ENCODE results near the gene ADNP.
"Not testable (repeated sequence)": the region's sequence is repeated elsewhere in the genome, so short reads cannot be mapped to it uniquely, and the experiment has no call there.

ADNP gene

DNA sequence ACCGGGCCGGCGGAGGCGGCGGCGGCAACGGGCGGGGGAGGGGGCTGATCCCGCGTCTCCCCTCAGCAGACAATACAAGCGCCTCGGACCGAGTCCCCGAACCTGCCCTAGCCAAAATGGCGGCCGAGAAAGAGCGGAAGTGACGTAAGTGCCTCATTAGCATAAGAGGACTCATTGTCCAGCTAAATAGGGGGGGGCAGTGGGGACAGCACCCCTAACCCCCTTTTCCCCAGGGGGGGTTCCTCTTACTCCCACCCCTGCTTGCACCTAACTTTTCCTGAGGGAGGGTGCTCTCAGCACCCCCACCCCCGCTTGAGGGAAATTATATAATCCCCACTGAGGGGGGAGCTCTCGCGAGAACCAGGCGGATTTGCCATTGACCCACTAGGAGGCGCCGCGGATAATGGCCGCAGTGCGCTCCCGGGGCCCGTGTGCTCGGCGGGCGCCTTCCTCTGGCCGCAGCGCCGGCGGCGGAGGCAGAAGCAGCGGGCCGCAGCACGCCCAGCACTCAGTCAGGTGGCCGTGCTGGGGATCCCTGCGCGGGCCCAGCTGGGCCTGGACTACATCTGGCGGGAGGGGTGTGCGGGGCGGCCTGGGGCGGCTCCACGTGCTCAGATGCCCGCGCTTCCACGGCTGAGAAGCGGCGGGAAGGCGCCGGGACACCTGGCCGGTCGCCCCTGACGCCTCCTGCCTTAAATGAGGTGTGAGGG, at the start of gene ADNP:
Gene ADNP (minus strand): TSS at position 132 of the 710 bp plus-strand sequence. CDS start 27,441 bp downstream, outside the sequence.
- DNase-seq (ENCODE audit: low read depth in 2 of 2), result peak; percentile 74 to 80

DNA sequence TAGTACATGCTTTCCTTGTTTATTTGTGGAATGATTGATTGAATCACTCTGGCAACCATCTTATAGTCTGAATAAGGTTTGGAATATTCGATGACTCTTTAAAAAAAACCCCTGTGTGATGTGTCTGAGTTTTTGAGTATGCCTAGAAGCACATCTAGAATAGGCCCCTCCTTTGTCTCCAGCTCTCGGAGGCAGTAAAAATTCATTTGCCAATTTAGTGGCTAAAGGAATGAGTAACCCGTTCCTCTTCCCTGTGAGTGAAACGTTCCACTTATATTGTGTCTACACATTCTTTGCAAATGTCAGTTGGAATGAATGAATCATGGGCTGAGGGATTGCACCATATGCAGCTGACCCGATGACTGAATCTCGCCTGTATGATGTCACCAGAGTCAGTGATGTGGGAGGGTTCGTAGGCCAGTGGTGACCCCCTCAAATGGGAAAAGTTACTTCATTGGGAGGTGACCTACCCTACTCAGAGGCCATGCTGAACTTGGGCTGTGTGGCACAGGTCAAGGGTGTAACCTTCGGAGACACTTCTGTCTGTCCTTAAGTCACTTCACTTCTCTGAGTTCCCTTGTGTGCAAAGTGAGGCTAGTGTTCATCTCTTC, 48.9 kb upstream of the ADNP start:
- no peak for DNase-seq (ENCODE audit: low read depth in 2 of 2)

DNA sequence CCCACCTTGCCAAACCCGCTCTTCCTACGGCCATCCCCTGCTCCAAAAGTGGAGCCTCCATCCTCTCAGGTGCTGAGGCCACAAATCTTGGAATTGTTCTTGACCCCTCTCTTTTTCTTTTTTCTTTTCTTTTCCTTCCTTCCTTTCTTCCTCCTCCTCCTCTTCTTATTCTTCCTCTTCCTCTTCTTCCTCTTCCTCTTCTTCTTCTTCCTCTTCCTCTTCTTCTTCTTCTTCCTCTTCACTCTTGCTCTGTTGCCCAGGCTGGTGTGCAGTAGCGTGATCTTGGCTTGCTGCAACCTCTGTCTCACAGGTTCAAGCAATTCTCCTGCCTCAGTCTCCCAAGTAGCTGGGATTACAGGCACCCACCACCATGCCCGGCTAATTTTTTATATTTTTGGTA, 47.3 kb upstream of the ADNP start:
- DNase-seq (ENCODE audit: low read depth in 2 of 2), result not testable (repeated sequence)

DNA sequence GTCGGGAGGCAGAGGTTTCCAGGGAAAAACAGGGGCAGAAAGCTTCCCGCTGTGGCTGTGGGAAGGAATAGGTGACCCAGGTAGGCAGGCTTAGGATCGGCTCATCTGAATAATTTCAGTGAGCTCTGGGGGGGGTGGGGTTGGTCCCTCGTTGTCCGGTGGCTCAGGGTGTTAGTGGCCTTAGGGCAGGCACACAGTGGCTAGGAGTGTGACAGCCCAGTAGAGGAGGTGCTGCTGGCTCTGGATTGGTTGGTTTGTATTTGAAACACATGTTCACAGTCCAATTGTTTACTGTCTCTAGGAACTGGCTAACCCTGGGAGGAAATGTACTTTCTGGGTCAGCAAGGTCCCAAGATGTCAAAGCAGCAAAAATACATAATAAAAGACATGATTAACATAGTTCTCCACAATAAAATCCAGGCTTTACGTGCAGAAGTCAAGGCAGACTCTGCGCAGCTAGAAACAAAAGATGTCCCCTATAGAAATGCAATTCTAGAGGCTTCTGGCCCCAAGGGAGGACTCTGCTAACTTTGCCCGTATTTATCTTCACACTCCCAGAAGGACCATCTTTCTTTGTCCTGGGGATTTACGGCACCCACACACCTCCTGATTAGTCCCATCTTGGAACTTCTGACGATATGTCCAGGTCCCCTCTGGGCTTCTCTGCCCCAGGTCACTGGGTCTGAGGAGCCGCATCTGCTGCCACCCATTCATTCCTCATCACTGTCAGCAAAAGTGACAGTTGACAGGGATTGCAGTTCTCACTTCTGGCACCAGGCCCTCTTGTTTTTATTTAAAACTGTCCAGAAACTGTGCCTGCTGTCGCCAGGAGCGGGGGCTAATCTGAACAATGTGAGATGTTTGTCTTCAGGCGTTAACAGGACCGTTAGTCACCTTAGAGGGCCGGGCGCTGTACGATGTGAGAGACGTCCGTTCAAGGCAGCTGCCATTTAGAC, 46.1 kb upstream of the ADNP start:
- DNase-seq (ENCODE audit: low read depth in 2 of 2), result no peak

DNA sequence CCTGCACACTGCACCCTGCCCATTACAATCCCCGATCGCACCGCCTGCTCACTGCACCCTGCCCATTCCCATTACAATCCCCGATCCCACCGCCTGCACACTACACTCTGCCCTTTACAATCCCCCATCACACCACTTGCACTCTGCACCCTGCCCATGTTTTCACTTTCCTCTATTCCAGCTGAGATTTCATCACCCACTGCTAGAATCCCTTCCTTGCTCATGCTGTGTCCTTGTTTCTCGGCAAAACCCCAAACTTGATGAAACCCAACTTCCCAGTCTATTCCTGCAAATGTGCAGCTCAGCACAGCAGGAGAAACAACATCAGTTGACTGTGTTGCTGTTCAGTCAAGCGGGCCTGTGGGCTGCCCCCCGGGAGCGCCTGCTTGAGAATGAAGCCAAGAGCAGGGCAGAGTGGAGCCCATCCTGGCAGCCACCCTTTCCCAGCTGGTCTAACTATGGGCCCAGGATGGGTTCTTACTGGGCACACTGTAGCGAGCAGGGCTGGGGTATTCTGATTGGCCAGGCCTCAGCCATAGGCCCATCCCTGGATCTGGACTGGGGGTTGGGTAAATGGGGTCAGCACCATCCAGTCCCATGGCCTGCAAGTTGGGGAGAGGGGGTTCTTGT, 44.6 kb upstream of the ADNP start:
- no peak for DNase-seq (ENCODE audit: low read depth in 2 of 2)

DNA sequence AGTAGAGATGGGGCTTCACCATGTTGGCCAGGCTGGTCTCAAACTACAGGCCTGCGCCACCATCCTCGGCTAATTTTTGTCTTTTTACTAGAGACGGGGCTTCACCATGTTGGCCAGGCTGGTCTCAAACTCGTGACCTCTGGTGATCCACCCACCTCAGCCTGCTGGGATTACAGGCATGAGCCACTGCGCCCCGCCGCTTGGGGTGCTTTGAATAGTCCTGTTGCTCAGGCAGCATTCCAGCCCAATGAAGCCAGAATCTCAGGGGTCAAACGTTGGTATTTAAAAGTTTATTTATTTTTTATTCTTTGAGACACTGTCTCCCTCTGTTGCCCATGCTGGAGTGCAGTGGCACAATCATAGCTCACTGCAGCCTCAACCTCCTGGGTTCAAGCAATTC, 38.7 kb upstream of the ADNP start:
- DNase-seq (ENCODE audit: low read depth in 2 of 2), result no peak

DNA sequence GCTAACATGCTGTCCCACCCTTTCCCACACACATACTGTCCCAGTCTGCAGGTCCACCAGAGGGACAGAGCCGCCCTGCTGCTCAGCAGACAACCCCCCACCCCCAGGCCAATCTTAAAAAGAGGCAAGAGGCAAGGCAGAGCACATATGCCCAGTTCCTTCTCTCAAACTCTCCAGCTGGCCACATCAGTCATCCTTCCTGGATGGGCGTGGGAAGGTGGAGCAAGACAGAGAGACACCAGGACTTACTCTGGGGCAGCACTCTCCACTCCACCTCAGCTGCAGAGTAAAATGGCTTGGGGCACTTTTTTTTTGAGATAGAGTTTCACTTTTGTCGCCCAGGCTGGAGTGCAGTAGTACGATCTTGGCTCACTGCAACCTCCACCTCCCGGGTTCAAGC, 38.2 kb upstream of the ADNP start:
- DNase-seq (ENCODE audit: low read depth in 2 of 2), result no peak

DNA sequence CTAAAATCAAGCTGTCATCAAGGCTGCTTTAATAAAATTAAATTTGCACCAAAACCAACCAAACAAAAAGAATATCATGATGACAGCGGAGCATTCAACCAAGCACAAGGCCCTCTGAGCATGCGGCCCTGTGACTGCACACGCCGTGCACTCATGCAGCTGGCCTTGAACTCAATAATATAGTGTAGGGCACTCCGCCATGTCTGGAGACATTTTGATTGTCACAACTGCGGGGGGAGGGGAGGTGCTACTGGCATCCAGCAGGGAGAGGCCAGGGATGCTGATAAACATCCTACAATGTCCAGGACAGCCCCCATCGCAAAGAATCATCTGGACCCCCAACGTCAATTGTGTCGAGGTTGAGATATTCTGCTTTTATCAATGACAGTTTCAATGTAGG, 37.1 kb upstream of the ADNP start:
- DNase-seq (ENCODE audit: low read depth in 2 of 2), result no peak

DNA sequence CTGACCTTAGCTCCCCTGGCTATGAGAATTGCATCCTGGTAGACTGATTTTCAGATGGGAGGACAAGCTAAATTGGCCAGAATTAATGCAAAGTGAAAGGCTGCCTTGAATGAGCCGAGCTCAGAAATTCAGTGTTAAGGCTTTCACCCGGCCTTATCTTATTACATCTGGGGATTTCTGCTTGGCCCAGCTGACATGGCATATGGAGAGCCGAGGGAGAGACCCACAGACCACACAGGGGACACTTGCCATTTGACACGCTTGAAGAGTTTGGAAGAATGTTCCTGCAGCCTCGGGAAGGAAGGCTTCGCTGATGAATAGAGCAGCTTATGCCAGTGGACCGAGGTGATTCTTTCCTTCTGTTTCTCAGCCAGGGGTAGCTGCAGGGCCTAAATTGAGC, 36.3 kb upstream of the ADNP start:
- DNase-seq (ENCODE audit: low read depth in 2 of 2), result no peak

DNA sequence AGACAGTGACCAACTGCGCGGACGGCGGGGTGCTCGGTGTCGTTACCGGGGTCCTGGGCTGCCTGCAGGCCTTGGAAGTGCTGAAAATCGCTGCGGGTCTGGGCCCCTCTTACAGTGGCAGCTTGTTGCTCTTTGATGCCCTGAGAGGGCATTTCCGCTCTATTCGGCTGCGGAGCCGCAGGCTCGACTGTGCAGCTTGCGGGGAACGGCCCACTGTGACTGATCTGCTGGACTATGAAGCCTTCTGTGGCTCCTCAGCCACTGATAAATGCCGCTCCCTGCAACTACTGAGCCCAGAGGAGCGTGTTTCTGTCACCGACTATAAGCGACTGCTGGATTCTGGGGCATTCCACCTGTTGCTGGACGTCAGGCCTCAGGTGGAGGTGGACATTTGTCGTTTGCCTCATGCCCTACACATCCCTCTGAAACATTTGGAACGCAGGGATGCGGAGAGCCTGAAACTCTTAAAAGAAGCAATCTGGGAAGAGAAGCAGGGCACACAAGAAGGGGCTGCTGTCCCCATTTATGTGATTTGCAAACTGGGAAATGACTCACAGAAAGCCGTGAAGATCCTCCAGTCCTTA, 28.4 kb upstream of the ADNP start:
- DNase-seq (ENCODE audit: low read depth in 2 of 2), result no peak

DNA sequence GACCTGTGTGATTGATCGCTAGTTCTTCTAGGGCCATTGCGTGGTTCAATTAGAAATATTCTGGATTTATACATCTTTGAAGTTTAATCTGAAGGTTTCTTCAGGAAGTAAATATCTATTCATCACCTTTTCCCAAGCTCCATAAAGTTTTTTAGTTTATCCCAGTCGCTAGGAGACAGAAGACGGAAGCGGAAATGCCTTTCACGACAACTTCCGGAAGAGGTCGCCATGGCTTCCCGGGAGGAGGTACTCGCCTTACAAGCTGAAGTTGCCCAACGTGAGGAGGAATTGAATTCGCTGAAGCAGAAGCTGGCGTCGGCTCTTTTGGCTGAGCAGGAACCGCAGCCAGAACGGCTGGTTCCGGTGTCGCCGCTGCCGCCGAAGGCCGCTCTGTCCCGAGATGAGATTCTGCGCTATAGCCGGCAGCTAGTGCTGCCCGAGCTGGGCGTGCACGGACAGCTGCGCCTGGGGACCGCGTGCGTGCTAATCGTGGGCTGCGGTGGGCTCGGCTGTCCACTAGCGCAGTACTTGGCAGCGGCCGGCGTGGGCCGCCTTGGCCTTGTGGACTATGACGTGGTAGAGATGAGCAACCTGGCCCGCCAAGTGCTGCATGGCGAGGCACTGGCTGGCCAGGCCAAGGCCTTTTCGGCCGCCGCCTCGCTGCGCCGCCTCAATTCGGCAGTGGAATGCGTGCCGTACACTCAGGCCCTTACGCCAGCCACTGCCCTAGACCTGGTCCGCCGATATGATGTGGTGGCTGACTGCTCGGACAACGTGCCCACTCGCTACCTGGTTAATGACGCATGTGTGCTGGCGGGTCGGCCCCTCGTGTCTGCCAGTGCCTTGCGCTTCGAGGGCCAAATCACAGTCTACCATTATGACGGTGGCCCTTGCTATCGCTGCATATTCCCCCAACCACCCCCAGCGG, 27.6 kb upstream of the ADNP start, which contains the start of gene MOCS3:
Gene MOCS3 (plus strand): TSS at position 204 of the 928 bp plus-strand sequence. CDS start 25 bp downstream, at position 229.
- DNase-seq (ENCODE audit: low read depth in 2 of 2), result peak; percentile 60 to 71

DNA sequence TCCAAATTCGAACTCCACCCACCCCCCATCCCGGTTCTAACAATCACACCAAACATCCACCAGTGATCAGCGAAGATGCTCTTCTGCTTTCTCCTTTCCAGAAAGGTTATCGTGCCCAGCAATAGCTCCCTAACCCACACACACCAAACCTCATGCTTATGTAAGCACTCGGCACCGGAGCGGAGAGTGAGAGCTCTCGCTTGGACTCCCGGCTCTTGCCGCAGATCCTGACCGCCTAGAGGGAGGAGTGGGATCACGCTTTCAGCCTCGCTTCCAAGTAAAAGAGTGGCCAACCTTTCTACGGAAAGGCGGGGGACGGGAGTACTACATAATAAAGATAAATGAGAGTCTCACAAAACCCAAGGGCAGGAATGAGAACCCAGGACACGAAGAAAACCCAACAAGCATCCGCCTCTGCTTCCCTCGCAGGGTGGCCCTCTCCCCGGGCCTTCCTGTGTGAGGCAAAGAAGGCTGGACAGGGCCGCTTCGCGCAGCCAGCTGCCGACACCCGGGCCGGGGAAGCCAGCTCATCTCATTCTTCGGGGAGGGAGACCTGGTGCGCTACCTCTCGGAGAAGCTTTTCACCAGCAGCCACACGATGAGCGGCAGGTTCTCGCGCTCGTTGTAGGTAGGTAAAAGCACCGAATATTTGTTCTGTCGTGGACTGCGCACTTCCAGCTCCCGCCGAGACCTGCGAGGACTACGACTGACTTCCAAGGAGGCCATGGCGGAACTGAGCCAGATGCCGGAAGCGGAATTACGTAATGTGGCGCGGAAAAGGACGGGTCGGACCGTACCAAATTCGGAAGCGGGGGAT, 26.8 kb upstream of the ADNP start, which contains the start of gene DPM1:
Gene DPM1 (minus strand): TSS at position 735 of the 817 bp plus-strand sequence. CDS start 9 bp downstream, at position 726.
- peak; percentile 65 to 77 for DNase-seq (ENCODE audit: low read depth in 2 of 2)

DNA sequence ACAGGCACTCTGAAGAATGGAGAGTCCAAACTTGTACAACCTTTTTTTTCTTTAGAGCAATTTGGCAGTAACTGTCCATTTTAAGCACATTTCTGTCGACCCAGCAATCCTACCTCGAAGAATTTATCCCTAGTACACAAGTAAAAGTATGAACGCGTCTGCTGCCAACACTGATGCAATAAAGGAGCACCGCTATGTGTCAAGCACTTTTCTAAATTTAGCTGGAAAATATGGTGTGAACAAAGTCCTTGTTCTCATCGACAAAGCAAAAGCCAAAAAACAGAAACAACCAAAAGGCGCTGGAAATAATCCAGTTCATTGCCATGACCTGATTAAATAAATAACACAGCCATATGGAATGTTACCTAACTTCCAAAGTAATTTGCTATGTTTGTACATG, 26.0 kb upstream of the ADNP start:
- DNase-seq (ENCODE audit: low read depth in 2 of 2), result no peak

DNA sequence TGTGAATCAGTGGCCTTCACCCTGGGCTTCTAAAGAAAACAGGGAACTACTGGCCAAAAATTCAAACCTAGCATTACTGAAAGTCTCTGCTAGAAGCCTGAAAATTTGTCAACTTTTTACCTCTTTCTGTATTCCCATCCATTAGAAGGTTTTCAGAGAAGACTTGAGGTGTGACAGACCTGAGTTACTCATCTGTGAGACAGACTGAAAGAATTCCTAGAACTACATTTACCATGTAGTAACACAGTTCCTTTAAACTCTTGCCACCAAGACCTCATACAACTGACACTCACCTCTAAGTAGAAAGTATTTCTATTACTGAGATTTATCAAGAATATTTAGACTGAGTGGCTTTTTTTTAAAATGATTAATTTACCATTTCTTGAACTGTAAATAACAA, 22.6 kb upstream of the ADNP start:
- DNase-seq (ENCODE audit: low read depth in 2 of 2), result no peak

DNA sequence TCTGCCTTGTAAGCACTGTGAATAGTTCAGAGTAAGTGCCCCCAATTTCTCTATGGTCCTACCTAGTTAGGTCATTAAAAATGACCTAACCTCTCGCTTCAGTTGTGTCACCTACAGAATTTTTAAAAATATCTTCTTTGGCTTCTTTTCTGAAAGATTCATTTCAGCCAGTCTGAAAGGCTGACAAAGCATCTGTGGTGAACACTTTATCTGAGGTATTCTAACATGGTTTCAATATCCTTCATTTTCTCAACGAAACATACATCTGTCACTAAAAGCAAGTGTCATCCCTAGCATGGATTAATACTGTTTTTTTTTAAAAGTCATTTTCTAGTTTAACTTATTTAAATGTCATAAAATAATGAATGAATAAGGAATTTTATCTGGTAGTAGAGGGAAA, 22.0 kb upstream of the ADNP start:
- DNase-seq (ENCODE audit: low read depth in 2 of 2), result no peak

DNA sequence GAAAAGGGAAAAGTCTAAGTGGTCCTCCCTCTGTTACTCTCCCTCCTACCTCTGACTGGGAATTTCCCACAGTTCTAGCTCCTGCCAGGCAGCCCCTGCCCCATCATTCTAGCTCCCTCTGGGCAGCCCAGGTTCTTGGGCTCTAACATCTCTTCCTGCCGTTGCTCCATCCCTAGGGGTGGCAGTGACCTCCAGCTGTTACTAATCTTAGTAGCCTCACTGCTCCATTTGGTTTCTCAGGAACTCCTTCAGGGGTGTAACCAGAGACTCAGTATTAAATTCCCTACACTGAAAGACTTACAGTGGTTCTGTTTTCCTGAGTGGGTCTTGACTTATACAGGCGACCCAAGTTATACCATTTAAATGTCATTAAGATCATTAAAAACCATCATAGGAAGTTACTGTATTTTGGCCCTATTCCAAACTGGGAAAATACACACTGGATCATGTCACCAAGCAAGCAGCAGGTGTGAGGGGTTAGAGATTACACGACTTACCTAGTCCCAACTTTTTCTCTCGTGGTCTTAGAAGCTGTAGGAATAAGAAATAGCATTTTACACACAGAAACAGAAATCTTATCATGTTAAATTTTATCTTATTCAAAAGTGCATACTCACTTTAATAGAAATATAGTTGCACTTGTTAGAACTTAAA, 17.0 kb upstream of the ADNP start:
- DNase-seq (ENCODE audit: low read depth in 2 of 2), result no peak

DNA sequence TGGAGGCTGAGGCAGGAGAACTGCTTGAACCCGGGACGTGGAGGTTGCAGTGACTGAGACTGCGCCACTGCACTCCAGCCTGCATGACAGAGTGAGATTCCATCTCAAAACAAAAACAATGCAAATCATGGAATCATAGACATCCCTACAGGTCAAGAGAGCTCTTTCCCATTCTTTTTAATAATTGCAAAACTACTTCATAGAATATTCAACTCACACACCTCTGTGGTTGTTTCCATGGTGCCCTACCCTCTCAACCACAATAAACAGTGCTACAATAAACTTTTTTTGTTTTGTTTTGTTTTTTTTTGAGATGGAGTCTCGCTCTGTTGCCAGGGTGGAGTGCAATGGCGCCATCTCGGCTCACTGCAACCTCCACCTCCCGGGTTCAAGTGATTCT, 11.8 kb upstream of the ADNP start:
- DNase-seq (ENCODE audit: low read depth in 2 of 2), result no peak

DNA sequence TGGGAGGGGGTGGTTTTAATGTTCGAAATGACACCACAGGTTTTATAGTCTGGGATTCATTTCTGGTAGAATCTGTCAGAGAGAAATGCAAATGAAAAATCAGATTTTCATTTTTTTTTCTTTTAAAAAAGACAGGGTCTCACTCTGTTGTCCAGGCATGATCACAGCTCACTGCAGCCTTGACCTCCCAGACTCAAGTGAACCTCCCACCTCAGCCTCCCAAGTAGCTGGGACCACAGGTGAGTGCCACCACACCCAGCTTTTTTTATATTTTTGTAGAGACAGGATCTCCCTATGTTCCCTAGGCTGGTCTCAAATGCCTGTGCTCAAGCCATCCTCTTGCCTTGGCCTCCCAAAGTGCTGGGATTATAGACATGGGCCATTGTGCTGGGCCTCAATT, 2.4 kb upstream of the ADNP start:
- no peak for DNase-seq (ENCODE audit: low read depth in 2 of 2)

All from stimulated activated CD8-positive, alpha-beta memory T cell treated with anti-CD3 and anti-CD28 coated beads, Interleukin-15, amount 100 ng/mL, for 4 hours (primary cell).